H1 (cell line): ENCODE data around the gene ZSCAN12. TPM values are rescaled to one million over a fixed set of nuclear protein-coding genes. Genes with fewer than 3 reads are reported as not detected.

ENCODE experiments used
- CREB1 ChIP-seq: IDR thresholded peaks from 2 replicates; pipeline ENCODE4 v1.6.1; 2012; ENCODE audit warnings: inconsistent platforms
- GABPA ChIP-seq: IDR thresholded peaks from 2 replicates; pipeline ENCODE4 v1.6.1; 2011; ENCODE audit warnings: mild to moderate bottlenecking, low read length, moderate library complexity, borderline replicate concordance; ENCODE audit not compliant: insufficient read depth
- NANOG ChIP-seq: IDR thresholded peaks from 2 replicates; pipeline ENCODE4 v1.6.1; 2011; ENCODE audit warnings: low read length, low read depth, mild to moderate bottlenecking, inconsistent platforms; ENCODE audit not compliant: insufficient read depth, poor library complexity, severe bottlenecking
- SIN3A ChIP-seq, 2 experiments: IDR thresholded peaks in 1 of 2; conservative IDR thresholded peaks in 1 of 2; 2 replicates each; pipeline ENCODE4 v1.6.1; 2011 to 2012; ENCODE audit warnings: low read length in 2 of 2, improper control_type of control experiment in 1 of 2, low read depth in 1 of 2, mild to moderate bottlenecking in 1 of 2
- polyA plus RNA-seq, 7 experiments: library from polyadenylated mRNA; depleted of rRNA in 3 of 7; stranded (reverse) in 5 of 7; unstranded in 2 of 7; fragments of >200 nt in 5 of 7; fragments of 200-250 nt in 2 of 7; gene quantifications; 1 replicate in 5 of 7; 2 replicates in 1 of 7; 4 replicates in 1 of 7; pipeline versions ENCODE4 v1.2.1 to v1.2.3, GENCODE V29; 2011 to 2013; ENCODE audit warnings: missing spikeins in 2 of 7, mixed read lengths in 2 of 7
- total RNA-seq: library from RNA; stranded (reverse); fragmentation: NEBNext Ultra II Directional; extraction: Animal tissue kit (Norgen Biotek cat#: 25700); gene quantifications from 2 replicates; pipeline ENCODE4 v1.2.1, GENCODE V29; 2021
- TF ChIP-seq, protein P1 (sequence below): fragments of 300-600 bp; sonication (generic); IDR thresholded peaks from 2 replicates; pipeline ENCODE4 v1.7.1; 2012; ENCODE audit warnings: low read length, moderate library complexity, mild to moderate bottlenecking, inconsistent platforms; ENCODE audit not compliant: insufficient replicate concordance

ZSCAN12 gene
- total and polyA plus RNA-seq, 2 of the 8 experiments (the other 6 are each of a cell fraction or from before 2014, with no cell fraction given) = 2.2 to 9.6 TPM

DNA sequence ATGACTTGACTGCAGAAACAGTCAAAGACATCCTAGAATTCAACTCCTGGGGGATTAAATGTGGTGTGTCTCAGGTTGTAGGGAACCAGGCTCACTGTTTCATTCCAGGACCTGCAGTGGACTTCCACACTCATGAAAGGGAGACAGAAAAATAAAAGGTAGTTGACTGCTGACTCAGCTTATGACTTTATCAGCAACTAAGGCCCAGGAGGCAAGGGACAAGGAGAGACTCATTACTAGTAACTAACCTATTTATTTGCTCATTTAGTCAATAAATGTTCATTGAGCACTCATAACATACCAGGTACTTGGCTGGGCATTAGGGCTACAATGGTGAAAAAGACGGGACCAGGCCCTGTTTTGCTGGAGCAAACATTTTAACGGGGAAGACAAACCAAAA, 66.5 kb downstream of the ZSCAN12 start (continued):
- TF ChIP-seq, protein P1, sequence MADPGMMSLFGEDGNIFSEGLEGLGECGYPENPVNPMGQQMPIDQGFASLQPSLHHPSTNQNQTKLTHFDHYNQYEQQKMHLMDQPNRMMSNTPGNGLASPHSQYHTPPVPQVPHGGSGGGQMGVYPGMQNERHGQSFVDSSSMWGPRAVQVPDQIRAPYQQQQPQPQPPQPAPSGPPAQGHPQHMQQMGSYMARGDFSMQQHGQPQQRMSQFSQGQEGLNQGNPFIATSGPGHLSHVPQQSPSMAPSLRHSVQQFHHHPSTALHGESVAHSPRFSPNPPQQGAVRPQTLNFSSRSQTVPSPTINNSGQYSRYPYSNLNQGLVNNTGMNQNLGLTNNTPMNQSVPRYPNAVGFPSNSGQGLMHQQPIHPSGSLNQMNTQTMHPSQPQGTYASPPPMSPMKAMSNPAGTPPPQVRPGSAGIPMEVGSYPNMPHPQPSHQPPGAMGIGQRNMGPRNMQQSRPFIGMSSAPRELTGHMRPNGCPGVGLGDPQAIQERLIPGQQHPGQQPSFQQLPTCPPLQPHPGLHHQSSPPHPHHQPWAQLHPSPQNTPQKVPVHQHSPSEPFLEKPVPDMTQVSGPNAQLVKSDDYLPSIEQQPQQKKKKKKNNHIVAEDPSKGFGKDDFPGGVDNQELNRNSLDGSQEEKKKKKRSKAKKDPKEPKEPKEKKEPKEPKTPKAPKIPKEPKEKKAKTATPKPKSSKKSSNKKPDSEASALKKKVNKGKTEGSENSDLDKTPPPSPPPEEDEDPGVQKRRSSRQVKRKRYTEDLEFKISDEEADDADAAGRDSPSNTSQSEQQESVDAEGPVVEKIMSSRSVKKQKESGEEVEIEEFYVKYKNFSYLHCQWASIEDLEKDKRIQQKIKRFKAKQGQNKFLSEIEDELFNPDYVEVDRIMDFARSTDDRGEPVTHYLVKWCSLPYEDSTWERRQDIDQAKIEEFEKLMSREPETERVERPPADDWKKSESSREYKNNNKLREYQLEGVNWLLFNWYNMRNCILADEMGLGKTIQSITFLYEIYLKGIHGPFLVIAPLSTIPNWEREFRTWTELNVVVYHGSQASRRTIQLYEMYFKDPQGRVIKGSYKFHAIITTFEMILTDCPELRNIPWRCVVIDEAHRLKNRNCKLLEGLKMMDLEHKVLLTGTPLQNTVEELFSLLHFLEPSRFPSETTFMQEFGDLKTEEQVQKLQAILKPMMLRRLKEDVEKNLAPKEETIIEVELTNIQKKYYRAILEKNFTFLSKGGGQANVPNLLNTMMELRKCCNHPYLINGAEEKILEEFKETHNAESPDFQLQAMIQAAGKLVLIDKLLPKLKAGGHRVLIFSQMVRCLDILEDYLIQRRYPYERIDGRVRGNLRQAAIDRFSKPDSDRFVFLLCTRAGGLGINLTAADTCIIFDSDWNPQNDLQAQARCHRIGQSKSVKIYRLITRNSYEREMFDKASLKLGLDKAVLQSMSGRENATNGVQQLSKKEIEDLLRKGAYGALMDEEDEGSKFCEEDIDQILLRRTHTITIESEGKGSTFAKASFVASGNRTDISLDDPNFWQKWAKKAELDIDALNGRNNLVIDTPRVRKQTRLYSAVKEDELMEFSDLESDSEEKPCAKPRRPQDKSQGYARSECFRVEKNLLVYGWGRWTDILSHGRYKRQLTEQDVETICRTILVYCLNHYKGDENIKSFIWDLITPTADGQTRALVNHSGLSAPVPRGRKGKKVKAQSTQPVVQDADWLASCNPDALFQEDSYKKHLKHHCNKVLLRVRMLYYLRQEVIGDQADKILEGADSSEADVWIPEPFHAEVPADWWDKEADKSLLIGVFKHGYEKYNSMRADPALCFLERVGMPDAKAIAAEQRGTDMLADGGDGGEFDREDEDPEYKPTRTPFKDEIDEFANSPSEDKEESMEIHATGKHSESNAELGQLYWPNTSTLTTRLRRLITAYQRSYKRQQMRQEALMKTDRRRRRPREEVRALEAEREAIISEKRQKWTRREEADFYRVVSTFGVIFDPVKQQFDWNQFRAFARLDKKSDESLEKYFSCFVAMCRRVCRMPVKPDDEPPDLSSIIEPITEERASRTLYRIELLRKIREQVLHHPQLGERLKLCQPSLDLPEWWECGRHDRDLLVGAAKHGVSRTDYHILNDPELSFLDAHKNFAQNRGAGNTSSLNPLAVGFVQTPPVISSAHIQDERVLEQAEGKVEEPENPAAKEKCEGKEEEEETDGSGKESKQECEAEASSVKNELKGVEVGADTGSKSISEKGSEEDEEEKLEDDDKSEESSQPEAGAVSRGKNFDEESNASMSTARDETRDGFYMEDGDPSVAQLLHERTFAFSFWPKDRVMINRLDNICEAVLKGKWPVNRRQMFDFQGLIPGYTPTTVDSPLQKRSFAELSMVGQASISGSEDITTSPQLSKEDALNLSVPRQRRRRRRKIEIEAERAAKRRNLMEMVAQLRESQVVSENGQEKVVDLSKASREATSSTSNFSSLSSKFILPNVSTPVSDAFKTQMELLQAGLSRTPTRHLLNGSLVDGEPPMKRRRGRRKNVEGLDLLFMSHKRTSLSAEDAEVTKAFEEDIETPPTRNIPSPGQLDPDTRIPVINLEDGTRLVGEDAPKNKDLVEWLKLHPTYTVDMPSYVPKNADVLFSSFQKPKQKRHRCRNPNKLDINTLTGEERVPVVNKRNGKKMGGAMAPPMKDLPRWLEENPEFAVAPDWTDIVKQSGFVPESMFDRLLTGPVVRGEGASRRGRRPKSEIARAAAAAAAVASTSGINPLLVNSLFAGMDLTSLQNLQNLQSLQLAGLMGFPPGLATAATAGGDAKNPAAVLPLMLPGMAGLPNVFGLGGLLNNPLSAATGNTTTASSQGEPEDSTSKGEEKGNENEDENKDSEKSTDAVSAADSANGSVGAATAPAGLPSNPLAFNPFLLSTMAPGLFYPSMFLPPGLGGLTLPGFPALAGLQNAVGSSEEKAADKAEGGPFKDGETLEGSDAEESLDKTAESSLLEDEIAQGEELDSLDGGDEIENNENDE = no peak
- no peak for TF ChIP-seq GABPA
- no peak for TF ChIP-seq CREB1
- no peak for TF ChIP-seq SIN3A (conservative IDR thresholded peaks at IDR 0.05 in 1 of 2, IDR thresholded peaks at IDR 0.05 in 1 of 2; ENCODE audit: low read depth in 1 of 2, low read length in 2 of 2)
- no peak for TF ChIP-seq NANOG
